NCI-H748 (cell line): ENCODE measurements around the gene ASPSCR1.

Experiments
- DNase-seq: peaks from one replicate; lab custom pipeline; 2025; ENCODE audit not compliant: unreplicated experiment; lab: John Stamatoyannopoulos, UW

The ASPSCR1 gene

DNA sequence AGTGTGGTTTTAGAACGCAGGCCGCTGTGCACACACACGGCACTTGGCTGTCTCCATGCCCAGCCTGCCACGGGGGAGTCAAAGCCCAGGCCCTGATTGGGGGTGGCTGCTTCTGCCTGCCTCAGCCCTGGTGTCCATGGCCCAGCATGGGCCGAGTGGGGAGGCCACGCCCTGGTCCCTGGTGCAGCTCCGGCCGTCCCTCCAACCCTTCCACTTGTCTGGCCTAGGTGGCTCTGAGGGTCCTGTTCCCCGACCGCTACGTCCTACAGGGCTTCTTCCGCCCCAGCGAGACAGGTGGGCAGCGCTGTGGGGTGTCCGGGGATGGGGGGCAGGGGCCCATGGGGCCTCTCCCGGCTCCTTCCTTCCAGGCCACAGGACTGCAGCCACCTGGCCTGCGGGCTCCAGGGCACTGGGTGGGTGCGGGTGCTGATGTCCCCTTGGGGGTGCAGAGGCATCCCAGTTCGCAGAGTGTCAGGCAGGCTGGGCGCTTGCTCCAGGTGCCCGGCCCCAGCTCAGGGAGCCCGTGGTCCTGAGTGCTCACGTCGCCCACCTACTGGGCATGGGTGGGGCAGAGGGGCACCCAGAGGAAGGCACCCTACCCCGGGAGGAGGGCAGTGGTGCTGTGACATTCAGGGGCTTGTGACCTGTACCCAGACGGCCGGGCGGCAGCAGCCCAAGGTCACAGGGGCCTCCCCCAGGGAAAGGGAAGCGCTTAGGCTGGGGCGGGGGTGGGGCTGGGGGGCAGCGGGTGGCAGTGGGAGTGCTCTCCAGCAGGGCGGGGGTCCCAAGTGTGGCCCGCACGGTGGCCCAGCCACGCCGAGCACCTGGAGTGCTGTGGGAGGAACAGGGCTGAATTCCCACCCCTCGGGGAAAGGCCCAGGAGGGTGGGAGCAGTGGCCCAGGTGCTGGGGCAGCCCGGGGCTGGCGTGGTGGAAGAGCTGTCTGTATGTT, 33.4 kb downstream of the ASPSCR1 start:
- no peak for DNase-seq

DNA sequence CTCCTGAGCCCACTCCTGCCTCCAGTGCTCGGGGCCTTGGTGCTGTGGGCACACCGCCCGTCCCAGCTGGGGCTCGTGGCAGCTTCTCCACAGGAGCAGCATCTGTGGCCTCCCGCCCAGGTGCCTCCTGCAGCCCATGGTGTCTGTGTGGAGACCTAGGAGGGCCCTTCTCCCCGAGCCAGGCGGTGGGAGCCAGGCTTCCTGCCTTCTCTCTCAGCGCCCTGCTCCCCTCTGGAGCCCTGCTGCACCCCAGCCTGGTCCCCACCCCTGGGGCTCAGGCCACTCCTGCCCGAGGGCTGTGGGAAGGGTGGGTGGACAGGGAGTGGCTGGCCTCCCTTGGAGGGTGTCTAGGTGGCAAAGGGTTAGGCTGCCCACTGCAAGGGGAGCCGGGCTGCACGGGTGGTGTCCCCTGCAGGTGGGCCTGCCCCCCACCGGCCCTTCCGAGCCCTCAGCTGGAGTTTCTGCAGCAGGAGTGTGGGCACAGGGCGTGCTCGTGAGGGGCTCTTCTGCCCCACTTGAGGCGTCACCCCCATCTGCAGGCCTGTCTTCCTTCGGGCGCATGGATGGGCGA, 34.3 kb downstream of the ASPSCR1 start:
- DNase-seq, result no peak

DNA sequence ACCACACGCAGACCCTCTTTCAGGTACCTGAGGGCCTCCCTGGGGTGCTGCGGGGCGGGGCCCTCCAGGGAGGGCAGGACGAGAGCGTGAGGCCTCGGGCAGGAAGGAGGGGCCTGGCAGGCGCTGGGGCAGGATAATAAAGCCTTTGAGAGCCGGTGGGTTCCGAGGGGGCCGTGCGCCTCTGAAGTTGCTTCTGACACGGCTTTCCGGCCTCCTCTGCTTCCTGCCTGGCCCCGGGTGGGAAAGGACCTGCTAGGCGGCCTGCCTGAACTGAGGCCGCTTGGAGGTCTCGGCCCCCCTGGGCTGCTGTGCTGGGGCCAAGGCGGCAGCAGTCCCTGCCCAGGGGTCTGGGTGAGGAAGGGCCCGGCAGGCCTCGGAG, 34.8 kb downstream of the ASPSCR1 start:
- no peak for DNase-seq

DNA sequence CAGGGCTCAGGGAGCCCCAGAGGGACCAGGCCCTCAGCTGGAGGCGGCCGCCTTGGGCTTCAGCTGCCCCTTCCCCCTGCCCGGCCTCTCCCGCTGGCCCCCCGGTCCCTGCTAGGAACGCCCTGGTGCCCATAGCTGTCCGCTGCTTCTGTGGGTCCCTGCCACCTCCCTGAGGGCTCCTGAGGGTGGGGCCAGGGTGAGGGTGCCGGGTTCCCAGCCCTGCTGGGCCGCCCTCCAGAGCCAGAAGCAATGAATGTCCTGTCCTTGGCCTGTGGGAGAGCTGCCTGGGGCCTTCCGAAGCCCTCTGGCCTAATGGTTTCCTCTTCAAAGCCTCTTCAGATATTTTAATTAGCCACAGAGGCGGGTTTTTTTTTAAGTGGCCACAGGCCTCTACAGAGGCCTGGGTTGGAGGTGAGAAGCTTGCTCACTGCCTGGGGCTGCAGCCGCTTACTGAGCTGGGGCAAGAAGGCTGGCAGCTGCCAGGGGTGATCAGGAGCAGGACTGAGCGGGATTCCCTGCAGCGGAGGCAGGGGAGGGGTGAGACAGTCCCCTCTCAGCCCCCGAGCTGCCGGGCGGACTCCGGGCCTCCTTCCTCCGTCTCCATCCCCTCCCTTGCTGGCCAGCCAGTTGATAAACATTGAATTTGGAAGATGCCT, 35.3 kb downstream of the ASPSCR1 start:
- DNase-seq, result peak; percentile 13

DNA sequence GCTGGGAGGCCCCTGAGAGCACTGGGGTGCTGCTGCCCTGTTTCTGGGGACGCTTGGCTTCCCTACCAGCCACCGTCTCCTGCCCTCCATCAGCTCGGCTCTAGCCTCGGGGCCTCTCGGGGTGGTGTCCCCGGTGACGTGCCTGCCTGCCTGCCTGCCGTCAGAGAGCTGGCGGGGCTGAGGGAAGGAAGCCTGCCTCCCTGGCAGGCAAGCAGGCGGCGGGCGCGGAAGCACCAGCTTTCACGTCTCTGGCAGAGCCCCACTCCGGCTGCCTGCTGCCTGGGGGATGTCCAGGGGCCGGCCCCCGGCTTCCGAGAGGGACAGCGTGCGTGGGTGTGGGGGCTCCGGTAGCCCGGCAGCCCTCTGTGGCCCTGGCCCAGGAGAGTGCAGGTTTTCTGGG, 35.9 kb downstream of the ASPSCR1 start:
- DNase-seq, result no peak

DNA sequence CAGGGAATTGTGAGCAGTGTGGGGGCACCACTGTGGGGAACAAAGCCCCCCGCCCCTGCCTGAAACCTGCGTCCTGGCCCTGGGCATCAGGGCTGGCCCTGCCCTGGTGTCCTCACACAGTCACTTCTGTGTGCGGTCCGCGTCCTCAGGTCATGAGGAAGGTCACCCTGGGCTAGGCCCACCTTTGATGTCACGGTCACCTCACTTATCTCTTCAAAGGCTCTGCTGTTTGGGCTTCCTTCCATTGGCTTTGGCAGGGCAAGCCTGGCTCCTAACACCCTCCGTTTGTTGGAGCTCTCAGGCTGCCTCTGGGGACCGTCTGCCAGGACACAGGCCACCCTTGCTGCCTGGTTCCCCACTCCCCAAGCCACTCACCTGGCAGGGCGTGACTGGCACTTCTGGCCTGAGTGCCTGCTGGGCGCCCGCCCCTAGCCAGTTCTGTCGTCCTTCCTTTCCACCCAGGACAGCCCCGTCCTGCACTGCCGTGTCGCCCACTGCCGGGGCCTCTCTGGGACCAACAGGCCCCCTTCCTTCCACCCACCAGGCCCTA, 36.4 kb downstream of the ASPSCR1 start:
- no peak for DNase-seq

DNA sequence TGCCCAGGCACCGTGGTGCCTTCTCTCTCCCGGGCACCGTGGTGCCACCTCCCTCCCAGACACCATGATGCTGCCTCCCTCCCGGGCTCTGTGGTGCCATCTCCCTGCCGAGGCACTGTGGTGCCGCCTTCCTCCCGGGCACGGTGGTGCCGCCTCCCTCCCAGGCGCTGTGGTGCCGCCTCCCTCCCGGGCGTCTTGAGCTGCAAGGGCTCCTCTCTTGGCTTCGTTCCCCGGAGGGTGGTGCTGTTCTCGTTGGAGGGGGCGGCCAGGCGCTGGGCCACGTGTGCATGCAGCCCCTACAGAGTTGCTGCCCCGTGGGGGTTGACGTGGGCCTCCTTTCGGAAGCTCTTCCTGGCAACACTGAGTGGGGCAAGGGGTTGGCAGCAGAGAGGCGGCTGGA, 37.0 kb downstream of the ASPSCR1 start:
- no peak for DNase-seq

DNA sequence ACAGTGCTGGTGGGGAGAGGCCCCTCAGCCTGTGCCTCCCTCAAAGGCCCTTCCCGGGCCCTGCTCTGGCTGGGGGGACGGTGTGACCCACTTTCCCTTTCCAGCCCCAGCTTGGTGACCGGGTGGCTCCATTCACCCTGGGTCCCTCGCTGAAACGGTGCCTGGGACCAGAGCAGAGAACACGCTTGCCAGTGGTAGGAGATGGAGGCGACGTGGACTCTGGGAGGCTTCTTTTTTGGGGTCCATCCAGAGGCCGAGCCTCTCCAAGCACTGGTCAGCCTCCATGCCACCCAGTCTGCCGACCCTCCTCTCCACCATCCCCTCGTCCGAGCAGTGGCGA, 37.5 kb downstream of the ASPSCR1 start:
- DNase-seq, result no peak

DNA sequence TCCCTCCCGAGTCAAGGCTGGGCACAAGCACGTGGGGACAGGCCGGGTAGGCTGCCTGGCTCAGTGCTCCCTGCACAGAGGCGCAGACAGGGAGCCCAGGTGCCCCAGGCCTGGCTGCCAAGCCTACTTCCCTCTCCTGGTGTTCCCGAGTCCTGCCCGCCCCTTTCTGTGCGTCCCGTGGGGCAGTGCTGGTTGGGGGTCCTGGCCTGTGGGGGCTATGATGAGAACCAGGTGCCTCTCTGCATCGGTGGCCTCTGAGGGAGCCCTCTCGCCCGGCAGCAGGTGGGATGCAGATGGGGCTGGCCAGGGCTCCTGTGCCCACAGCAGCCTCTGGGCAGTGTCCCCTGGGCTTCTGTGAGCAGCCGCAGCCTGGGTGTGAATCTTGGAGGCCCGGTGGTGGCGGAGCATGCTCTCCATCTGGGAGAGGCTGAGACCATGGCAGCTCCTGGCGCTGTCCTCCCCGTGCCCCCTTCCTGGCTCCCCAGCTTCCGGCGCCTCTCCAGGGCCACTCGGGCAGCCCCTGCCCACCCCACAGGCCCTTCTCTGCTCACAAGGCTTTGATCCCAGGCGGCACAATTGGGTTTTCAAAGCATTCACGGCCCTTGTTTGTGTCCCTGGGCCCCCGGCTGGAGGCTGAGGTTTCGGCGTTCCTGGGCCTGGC, 38.0 kb downstream of the ASPSCR1 start:
- no peak for DNase-seq

DNA sequence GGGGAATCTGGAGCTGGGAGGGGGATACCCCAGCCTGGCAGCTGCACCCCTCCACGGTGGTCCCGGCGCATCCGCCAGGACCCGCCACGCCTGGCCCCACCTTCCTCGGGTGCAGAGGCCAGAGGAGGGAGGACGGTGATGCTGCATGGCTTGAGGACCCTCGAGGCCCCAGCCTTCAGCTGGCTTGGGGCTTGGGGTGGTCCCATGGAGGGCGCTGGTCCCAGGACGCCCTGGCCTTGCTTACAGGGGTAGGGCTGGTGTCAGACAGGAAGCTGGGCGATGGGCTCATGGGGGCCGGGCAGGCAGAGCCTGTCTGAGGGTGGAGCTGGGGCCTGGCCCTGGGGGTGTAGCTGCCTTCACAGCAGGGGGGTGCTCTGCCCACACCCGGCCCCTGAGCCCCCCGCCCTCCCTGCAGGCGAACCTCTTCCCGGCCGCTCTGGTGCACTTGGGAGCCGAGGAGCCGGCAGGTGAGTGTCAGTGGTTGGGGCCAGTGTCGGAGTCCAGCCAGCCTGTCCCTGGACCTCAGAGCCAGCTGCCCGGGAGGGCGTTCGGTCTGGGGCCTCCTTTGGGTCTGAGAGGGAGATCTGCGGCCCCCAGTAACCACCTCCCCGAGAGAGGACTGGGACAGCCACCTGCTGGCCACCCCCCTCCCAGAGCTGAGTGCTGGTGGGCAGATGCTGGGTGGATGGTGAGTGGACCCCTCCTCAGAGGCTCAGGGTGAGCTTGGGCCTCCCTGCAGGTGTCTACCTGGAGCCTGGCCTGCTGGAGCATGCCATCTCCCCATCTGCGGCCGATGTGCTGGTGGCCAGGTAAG, 38.8 kb downstream of the ASPSCR1 start:
- DNase-seq, result no peak

DNA sequence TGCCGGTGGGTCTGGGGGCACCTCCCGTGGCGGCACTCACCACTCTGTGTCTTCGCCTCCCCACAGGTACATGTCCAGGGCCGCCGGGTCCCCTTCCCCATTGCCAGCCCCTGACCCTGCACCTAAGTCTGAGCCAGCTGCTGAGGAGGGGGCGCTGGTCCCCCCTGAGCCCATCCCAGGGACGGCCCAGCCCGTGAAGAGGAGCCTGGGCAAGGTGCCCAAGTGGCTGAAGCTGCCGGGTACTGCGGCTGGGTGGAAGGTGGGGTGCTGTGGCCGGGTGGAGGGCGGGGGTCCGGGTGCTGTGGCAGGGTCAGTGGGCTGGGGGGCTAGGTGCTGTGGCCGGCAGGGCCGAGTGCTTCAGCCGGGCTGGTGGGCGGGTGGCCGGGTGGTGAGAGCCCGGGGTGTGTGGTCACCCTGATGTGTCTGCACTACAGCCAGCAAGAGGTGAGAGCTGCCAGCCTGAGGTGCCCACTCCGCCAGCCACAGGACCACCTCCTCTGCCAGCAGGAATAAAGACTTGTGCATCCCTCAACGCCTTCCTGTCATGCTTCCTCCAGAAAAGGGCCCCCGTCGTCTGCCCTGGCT, 39.5 kb downstream of the ASPSCR1 start:
- no peak for DNase-seq

DNA sequence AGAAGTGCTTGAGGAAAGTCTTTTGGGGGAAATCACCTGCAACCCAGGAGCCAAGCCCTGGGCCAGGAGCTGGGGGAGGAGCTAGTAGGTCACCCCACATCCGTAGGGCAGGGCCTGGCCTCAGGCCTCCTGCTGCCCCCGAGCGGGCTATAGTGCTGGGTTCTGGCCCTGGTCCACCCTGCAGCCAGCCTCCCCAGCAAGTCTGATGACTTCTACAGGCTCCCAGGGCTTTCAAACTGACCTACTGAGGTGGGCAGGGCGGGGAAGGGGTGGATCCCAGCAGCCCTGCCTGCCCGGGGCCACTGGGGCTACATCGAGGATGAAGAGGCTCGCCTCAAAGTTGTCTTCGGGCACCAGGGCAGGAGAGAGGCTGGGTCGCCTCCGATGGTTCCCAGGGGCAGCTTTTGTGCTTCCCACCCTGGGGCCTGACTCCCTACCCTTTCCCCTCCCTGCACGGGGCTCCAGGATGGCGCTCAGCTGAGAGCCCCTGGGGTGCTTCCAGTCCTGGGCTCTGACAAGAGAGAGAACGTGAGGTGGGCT, 40.3 kb downstream of the ASPSCR1 start:
- DNase-seq, result no peak

DNA sequence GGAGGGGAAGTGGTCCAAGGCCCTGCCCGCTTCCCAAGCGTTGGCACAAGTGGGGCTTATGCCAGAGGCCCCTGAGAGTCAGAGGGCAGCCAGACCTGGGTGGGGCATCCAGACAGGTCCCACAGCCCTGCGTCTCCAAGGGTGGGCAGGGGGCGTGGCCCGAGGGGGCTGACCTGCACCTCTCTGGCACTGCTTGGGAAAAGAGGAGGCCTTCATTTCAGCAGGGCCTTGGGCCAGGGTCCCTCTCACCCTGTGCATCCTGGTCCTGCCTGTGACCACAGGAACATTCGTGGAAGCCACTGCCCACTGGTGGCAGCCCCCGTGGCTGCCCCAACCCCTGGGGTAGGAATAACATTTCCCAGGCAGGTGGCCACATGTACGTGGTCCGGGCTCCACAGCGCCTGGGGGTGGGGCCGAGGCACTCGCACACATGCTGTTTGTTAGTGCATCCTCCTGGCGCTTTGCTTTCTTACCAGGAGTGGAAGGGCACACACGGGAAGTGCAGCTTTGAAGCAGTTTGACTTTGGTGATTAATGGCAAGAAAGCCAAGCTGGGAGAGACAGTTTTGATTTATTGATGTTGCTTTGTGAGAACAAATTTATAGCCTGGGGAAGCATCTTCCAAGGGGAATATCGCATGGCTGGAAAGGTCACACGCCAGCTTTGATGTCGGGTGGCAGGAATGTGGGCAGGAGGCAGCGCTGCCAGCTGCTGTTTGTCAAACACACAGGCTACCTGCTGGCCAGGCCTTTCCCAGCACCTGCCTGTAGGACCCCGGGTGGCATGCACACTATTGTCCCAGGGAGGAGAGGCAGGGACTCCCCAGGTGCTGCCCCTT, 40.9 kb downstream of the ASPSCR1 start:
- no peak for DNase-seq

DNA sequence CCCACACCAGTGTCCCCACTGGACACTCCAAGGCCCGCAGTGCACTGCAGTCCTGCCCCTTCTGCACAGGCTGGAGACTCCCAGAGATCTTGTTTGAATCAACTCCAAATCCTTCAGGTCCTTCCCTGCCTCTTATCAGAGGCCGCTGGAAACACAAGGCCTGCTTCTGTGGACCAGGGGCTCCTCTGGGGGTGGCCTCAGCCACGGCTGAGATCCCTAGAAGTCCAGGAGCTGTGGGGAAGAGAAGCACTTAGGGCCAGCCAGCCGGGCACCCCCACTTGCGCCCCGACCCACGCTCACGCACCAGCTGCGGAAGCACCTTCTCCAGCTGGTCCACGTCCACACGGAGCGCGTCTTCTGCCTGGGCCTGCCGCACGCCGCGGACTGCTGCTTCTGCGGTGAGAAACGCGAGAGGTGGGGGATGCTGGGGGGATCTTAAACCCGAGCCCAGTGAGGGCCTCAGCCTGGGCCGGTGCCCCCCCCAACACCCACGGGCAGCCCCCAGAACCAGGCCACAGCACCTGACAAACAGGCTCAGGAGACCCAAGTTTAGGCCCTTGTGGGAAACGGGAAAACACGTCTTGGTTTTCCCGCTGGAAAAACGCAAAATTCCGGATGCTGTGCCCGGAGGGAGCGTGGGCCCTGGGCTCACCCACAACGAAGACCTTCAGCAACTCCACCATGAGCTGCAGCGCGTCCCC, 41.7 kb downstream of the ASPSCR1 start:
- no peak for DNase-seq

DNA sequence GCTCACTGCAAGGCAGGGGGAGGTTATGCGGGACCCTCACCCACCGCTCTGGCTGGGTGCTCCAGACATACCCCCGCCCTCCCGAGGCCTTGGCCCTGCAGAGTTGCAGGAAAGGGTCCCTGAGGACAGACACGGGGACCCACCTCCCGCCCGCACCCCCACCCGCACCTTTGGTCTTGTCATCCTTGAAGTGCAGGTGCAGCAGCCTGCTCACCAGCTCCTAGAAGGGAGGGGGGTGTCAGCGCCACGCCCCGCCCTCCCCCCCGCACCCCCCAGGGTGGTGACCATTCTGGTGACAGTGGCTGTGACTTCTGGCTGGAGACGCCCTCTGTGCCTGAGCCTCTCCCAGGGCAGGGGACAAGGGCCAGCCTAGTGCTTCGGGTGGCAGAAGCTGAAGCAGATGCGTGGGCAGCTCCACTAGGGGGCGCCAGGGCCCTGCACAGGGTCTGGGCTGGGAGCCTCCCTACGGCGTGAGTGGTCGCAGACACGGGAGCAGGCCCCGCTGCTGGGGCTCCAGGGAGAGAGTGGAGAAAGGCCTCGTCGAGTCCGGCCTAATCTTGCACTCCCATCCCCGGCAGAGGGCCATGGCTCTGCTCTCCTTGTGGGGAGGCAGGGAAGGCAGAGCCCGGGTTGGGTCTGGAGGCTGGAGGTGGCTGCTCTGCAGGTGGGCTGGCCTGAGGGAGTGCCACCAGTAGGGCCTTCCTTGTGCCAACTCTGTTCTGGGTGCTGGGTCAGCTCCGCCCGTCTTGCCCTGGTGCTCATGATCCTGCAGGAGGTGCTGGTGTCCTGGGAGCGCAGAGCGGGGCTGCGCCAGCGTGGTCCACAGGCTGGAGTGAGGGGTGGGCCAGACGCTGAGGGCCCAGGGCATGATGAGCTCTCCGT, 42.5 kb downstream of the ASPSCR1 start:
- peak; percentile 68 for DNase-seq

DNA sequence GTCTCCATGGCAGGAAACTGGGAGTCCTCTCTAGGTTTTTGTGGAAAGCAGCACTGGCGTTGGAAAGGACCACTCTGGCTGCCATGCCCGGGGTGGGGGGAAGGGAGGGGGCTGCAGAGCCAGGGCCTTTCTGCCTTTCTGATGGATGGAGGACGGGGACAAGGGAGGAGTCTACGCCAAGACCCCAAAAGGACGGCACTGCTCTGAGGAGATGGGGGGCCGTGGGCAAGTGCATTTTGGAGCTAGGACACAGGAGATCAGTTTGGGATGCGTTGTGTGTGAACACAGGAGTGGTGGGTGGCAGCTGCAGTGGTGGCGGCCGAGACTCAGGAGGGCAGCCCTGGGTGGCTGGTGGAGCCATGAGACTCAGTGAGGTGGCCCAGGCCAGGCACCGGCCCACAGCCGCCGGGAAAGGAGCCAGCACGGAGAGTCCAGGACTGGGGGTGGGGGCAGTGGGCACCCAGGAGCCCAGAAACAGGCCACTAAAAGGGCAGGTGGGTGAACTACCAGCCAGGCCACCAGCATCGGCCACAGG, 43.2 kb downstream of the ASPSCR1 start:
- no peak for DNase-seq
